Smooth muscle cell (in vitro differentiated cells): ENCODE measurements around the gene GPANK1. TPM values are rescaled to one million over a fixed set of nuclear protein-coding genes. Genes with fewer than 3 reads are reported as not detected.

Source experiments
- DNase-seq: peaks from one replicate; lab custom pipeline; 2025; ENCODE audit not compliant: unreplicated experiment; lab: John Stamatoyannopoulos, UW
- H2AFZ ChIP-seq: fragments of 200-600 bp; sonication (generic); 2 replicates; pipeline ENCODE4 v1.6.0; 2016; ENCODE audit warnings: antibody characterized with exemption, low read depth, mild to moderate bottlenecking
- H3F3A ChIP-seq: fragments of 200-600 bp; sonication (generic); 2 replicates; pipeline ENCODE4 v1.6.0; 2017; ENCODE audit warnings: antibody characterized with exemption, low read depth
- H3K27ac ChIP-seq: fragments of 200-600 bp; sonication (generic); 2 replicates; pipeline ENCODE4 v1.5.1; 2016; ENCODE audit warnings: low read depth, mild to moderate bottlenecking
- H3K27me3 ChIP-seq: fragments of 200-600 bp; sonication (generic); 2 replicates; pipeline ENCODE4 v1.6.1; 2016; ENCODE audit warnings: low read depth, mild to moderate bottlenecking
- H3K36me3 ChIP-seq: fragments of 200-600 bp; sonication (generic); 2 replicates; pipeline ENCODE4 v1.5.1; 2016; ENCODE audit warnings: low read depth
- H3K4me1 ChIP-seq: fragments of 200-600 bp; sonication (generic); 2 replicates; pipeline ENCODE4 v1.5.1; 2016; ENCODE audit warnings: low read depth
- H3K4me2 ChIP-seq: fragments of 200-600 bp; sonication (generic); 2 replicates; pipeline ENCODE4 v1.6.0; 2016; ENCODE audit warnings: mild to moderate bottlenecking
- H3K4me3 ChIP-seq: fragments of 200-600 bp; sonication (generic); 2 replicates; pipeline ENCODE4 v1.5.1; 2016; ENCODE audit warnings: mild to moderate bottlenecking
- H3K79me2 ChIP-seq: fragments of 200-600 bp; sonication (generic); 2 replicates; pipeline ENCODE4 v1.6.0; 2016; ENCODE audit warnings: low read depth, mild to moderate bottlenecking
- H3K9ac ChIP-seq: fragments of 200-600 bp; sonication (generic); 2 replicates; pipeline ENCODE4 v1.6.0; 2016; ENCODE audit warnings: low read depth
- H3K9me3 ChIP-seq: fragments of 200-600 bp; sonication (generic); replicated peaks from 2 replicates; pipeline ENCODE4 v1.5.1; 2016; ENCODE audit warnings: low read depth
- H4K20me1 ChIP-seq: fragments of 200-600 bp; sonication (generic); 2 replicates; pipeline ENCODE4 v1.6.0; 2016; ENCODE audit warnings: low read depth
- WGBS: methylation state at CpG from one replicate; pipeline ENCODE4 v1.1.7; 2016; ENCODE audit warnings: low lambda C conversion rate; 5-methylcytosine and 5-hydroxymethylcytosine counted together
- polyA plus RNA-seq: library from polyadenylated mRNA; unstranded; fragments of >200 nt; fragmentation: Nextera tagmentation; extraction: Ambion mirVana; gene quantifications from 2 replicates; pipeline ENCODE4 v1.2.1, GENCODE V29; 2016
- total RNA-seq: library from RNA; depleted of rRNA; stranded (reverse); fragments of >200 nt; gene quantifications from 2 replicates; pipeline ENCODE4 v1.2.3, GENCODE V29; 2014
- TF ChIP-seq, protein P1 (sequence below): fragments of 200-600 bp; sonication (generic); IDR thresholded peaks from 2 replicates; pipeline ENCODE4 v1.5.1; 2017; ENCODE audit warnings: borderline replicate concordance, mild to moderate bottlenecking, antibody characterized with exemption; ENCODE audit not compliant: insufficient read depth, poor library complexity, severe bottlenecking

Gene GPANK1
- total and polyA plus RNA-seq, 2 experiments from 2014 or later, result 12.5 to 19.6 TPM

DNA sequence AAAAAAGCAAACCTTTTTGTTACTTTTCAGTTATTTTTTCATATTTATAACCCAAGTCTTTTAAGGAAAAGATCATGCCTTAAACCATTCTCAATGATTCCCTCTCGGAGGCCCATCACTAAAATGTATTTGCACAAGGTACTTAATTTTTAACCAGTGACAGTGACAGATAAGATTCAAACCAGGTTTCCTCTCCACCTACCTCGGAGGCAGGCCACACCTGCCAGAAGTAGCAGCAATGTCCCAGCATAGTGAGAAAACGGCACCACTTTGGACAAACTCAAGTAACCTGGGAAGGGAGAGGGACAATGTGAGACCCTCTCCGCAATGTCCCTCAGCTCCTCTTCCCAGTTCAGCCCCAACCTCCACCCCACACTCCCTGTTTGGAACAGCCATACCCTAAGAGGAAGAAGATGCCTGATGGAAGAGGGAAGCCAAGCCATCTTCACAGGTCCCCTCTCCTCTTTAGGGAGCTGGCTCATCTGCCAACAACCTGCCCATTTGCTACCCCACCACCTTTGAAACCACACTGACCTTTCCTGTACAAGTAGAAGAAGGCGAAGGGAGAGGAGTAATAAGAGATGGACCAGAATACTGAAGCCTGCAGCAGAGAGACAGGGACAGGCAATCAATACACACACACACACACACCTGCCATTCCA is 36.1 kb upstream of the GPANK1 start:
- Histone ChIP-seq H3K9ac (no peak overlapping the region), H3K4me3 (peak overlapping the region; percentile 2), H3K27ac (no peak overlapping the region), H4K20me1 (peaks cover 5% of the 10 kb centered on the region), H3K9me3 (no peaks in the 10 kb centered on the region), H2AFZ (no peak overlapping the region), H3K27me3 (no peaks in the 10 kb centered on the region), H3K79me2 (peaks cover 27% of the 10 kb centered on the region), H3K36me3 (no peaks in the 10 kb centered on the region), H3K4me1 (peaks cover 10% of the 10 kb centered on the region), H3F3A (no peaks in the 10 kb centered on the region), H3K4me2 (no peak overlapping the region)
- TF ChIP-seq, protein P1, sequence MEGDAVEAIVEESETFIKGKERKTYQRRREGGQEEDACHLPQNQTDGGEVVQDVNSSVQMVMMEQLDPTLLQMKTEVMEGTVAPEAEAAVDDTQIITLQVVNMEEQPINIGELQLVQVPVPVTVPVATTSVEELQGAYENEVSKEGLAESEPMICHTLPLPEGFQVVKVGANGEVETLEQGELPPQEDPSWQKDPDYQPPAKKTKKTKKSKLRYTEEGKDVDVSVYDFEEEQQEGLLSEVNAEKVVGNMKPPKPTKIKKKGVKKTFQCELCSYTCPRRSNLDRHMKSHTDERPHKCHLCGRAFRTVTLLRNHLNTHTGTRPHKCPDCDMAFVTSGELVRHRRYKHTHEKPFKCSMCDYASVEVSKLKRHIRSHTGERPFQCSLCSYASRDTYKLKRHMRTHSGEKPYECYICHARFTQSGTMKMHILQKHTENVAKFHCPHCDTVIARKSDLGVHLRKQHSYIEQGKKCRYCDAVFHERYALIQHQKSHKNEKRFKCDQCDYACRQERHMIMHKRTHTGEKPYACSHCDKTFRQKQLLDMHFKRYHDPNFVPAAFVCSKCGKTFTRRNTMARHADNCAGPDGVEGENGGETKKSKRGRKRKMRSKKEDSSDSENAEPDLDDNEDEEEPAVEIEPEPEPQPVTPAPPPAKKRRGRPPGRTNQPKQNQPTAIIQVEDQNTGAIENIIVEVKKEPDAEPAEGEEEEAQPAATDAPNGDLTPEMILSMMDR, result no peak
- WGBS, result over 99% methylated on average over 5 of the region's 5 CpGs
- DNase-seq, result no peak

DNA sequence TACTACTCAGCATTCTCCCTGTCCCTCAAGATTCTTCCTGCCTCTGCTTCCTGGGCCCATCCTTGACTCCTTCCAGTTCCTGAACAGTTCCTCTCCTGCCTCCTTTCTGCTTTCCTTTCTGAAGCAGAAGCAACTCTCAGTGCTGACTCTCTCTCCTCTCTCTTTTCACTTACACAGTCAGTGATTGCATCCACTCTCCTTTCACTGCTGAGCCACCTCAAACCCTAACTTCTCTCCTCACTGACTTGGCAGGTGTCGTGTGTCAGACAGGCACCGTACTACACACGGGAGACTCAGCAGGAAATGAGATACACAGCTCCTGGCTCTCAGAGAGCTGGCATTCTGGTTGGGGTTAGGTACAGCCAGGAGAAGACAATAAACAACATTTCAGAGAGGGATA is 32.8 kb upstream of the GPANK1 start:
- Histone ChIP-seq H3K27me3 (no peaks in the 10 kb centered on the region), H3K9me3 (no peaks in the 10 kb centered on the region), H2AFZ (no peak overlapping the region), H3F3A (no peaks in the 10 kb centered on the region), H3K27ac (no peak overlapping the region), H3K4me2 (no peak overlapping the region), H4K20me1 (peaks cover 5% of the 10 kb centered on the region), H3K9ac (no peak overlapping the region), H3K79me2 (peaks cover 24% of the 10 kb centered on the region), H3K4me3 (no peak overlapping the region), H3K4me1 (peaks cover 10% of the 10 kb centered on the region), H3K36me3 (no peaks in the 10 kb centered on the region)
- no peak for DNase-seq
- 91% methylated on average over 3 of the region's 3 CpGs for WGBS
- TF ChIP-seq, protein P1, result no peak

DNA sequence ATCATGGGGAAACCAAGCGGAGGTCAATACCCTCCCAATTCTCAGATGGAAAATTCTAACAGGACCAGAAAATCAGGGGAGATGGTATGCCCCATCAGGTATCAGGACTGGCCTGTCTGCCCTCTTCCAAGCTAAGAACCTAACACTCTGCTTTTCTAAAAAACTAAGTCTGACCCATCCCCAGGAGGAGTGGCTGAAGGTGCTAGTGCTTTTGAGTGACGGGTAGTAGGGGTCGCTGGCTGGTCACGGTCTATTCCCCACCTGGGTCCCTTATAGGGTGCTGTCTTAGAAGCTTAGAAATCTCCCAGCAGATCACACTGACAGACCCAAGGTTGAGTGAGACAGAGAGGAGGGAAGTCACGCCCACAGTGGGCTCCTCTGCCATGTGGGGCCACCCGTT is 28.7 kb upstream of the GPANK1 start:
- Histone ChIP-seq H3F3A (no peaks in the 10 kb centered on the region), H2AFZ (no peak overlapping the region), H3K27ac (no peak overlapping the region), H3K27me3 (no peaks in the 10 kb centered on the region), H3K79me2 (no peaks in the 10 kb centered on the region), H3K4me3 (no peak overlapping the region), H3K4me2 (no peak overlapping the region), H3K9ac (no peak overlapping the region), H3K4me1 (no peaks in the 10 kb centered on the region), H4K20me1 (no peaks in the 10 kb centered on the region), H3K9me3 (no peaks in the 10 kb centered on the region), H3K36me3 (no peaks in the 10 kb centered on the region)
- TF ChIP-seq, protein P1, result no peak
- DNase-seq, result no peak
- WGBS, result over 99% methylated on average over 6 of the region's 6 CpGs

DNA sequence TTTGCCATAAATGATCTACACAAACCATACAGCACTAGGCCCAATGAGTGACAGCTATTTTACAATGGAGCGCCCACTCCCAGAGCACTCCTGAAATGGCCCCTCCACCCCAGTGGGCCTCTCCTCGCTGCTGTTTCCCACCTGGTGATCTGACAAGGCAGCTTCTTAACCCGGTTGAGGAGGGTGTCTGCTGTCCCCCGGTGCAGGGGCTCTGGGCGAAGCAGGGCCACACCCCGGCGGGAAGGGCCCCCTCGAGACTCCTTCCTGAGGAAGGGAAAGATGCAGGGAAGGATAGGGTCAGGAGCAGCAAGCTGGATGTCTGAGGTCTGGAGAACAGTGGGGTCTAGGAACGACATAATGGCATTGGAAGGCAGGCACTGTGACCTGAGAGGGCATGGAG is 28.1 kb upstream of the GPANK1 start:
- no peaks in the 10 kb centered on the region for H3K36me3 ChIP-seq
- no peaks in the 10 kb centered on the region for H3K9me3 ChIP-seq
- no peak overlapping the region for H3K27ac ChIP-seq
- H3K9ac ChIP-seq, result no peak overlapping the region
- no peaks in the 10 kb centered on the region for H3K4me1 ChIP-seq
- H3K79me2 ChIP-seq, result no peaks in the 10 kb centered on the region
- no peaks in the 10 kb centered on the region for H3K27me3 ChIP-seq
- H2AFZ ChIP-seq, result no peak overlapping the region
- H4K20me1 ChIP-seq, result no peaks in the 10 kb centered on the region
- H3K4me2 ChIP-seq, result no peak overlapping the region
- no peak for DNase-seq
- 98% methylated on average over 9 of the region's 9 CpGs for WGBS
- TF ChIP-seq, protein P1, result no peak
- H3F3A ChIP-seq, result no peaks in the 10 kb centered on the region
- H3K4me3 ChIP-seq, result no peak overlapping the region
